ENCODE measurements around the gene THSD7A. TPM values are rescaled to one million over a fixed set of nuclear protein-coding genes. Genes with fewer than 3 reads are reported as not detected.

The THSD7A gene
- total RNA-seq, 2 experiments from 2014 or later, result not detected

- no peak for ATAC-seq (ENCODE audit: low read depth)
- H3K9me3 Mint-ChIP-seq, result no peaks in the 10 kb centered on the region
- no peak overlapping the region for H3K27ac Mint-ChIP-seq
- no peaks in the 10 kb centered on the region for H3K36me3 Mint-ChIP-seq
- H3K4me1 Mint-ChIP-seq, result no peaks in the 10 kb centered on the region
- H3K27me3 Mint-ChIP-seq, result no peaks in the 10 kb centered on the region
- POLR2A ChIA-PET, result no interaction called here
- DNase-seq, result no peak
- H3K4me3 Mint-ChIP-seq, result no peak overlapping the region
Observed at GRCh38 chr7:11787534-11787933, 44.5 kb downstream of the THSD7A start.

GRCh38 chr7:11786186-11786585, 45.8 kb downstream of the THSD7A start:
- ATAC-seq (ENCODE audit: low read depth) (no peak), DNase-seq (no peak)
- no peak overlapping the region for H3K27ac Mint-ChIP-seq
- no peaks in the 10 kb centered on the region for H3K36me3 Mint-ChIP-seq
- H3K4me3 Mint-ChIP-seq, result no peak overlapping the region
- no peaks in the 10 kb centered on the region for H3K4me1 Mint-ChIP-seq
- no peaks in the 10 kb centered on the region for H3K27me3 Mint-ChIP-seq
- POLR2A ChIA-PET, result no interaction called here
- H3K9me3 Mint-ChIP-seq, result no peaks in the 10 kb centered on the region

GRCh38 chr7:11784769-11785536, 47.0 kb downstream of the THSD7A start:
- Mint-ChIP-seq H3K36me3 (no peaks in the 10 kb centered on the region), H3K27ac (no peak overlapping the region), H3K9me3 (no peaks in the 10 kb centered on the region), H3K4me3 (no peak overlapping the region), H3K27me3 (no peaks in the 10 kb centered on the region), H3K4me1 (no peaks in the 10 kb centered on the region)
- ATAC-seq (ENCODE audit: low read depth) (no peak), DNase-seq (no peak)
- POLR2A ChIA-PET, result no interaction called here

- Mint-ChIP-seq H3K27me3 (no peaks in the 10 kb centered on the region), H3K36me3 (no peaks in the 10 kb centered on the region)
Observed at GRCh38 chr7:11779864-11780674, 51.9 kb downstream of the THSD7A start.

GRCh38 chr7:11776039-11776438, 56.0 kb downstream of the THSD7A start:
- DNase-seq, result no peak
- POLR2A ChIA-PET, result no interaction called here
- no peak for ATAC-seq (ENCODE audit: low read depth)
- no peak overlapping the region for H3K4me3 Mint-ChIP-seq
- H3K4me1 Mint-ChIP-seq, result no peaks in the 10 kb centered on the region
- H3K27me3 Mint-ChIP-seq, result no peaks in the 10 kb centered on the region
- peaks cover 2% of the 10 kb centered on the region for H3K9me3 Mint-ChIP-seq
- H3K27ac Mint-ChIP-seq, result no peak overlapping the region
- H3K36me3 Mint-ChIP-seq, result no peaks in the 10 kb centered on the region

More at GRCh38 chr7:11779864-11780674, 51.9 kb downstream of the THSD7A start:
- Mint-ChIP-seq H3K4me3 (no peak overlapping the region), H3K4me1 (no peaks in the 10 kb centered on the region), H3K9me3 (peaks cover 2% of the 10 kb centered on the region), H3K27ac (no peak overlapping the region)
- POLR2A ChIA-PET, result no interaction called here
- no peak for DNase-seq
- no peak for ATAC-seq (ENCODE audit: low read depth)

GRCh38 chr7:11775401-11775800, 56.6 kb downstream of the THSD7A start:
- DNase-seq, result no peak
- Mint-ChIP-seq H3K9me3 (peaks cover 2% of the 10 kb centered on the region), H3K27ac (no peak overlapping the region), H3K27me3 (no peaks in the 10 kb centered on the region), H3K36me3 (no peaks in the 10 kb centered on the region), H3K4me1 (no peaks in the 10 kb centered on the region), H3K4me3 (no peak overlapping the region)
- ATAC-seq (ENCODE audit: low read depth), result no peak
- POLR2A ChIA-PET, result no interaction called here

- no peaks in the 10 kb centered on the region for H3K4me1 Mint-ChIP-seq
- ATAC-seq (ENCODE audit: low read depth) (no peak), DNase-seq (no peak)
- H3K27me3 Mint-ChIP-seq, result no peaks in the 10 kb centered on the region
- POLR2A ChIA-PET, result no interaction called here
- H3K27ac Mint-ChIP-seq, result no peak overlapping the region
- H3K36me3 Mint-ChIP-seq, result no peaks in the 10 kb centered on the region
- H3K9me3 Mint-ChIP-seq, result no peaks in the 10 kb centered on the region
- no peak overlapping the region for H3K4me3 Mint-ChIP-seq
Observed at GRCh38 chr7:11768263-11768662, 63.7 kb downstream of the THSD7A start.

- POLR2A ChIA-PET, result no interaction called here
- H3K36me3 Mint-ChIP-seq, result no peaks in the 10 kb centered on the region
- no peak overlapping the region for H3K27ac Mint-ChIP-seq
- H3K4me3 Mint-ChIP-seq, result no peak overlapping the region
- no peaks in the 10 kb centered on the region for H3K27me3 Mint-ChIP-seq
- ATAC-seq (ENCODE audit: low read depth), result no peak
- H3K9me3 Mint-ChIP-seq, result no peaks in the 10 kb centered on the region
- H3K4me1 Mint-ChIP-seq, result no peaks in the 10 kb centered on the region
- no peak for DNase-seq
Observed at GRCh38 chr7:11767148-11767547, 64.8 kb downstream of the THSD7A start.

GRCh38 chr7:11760372-11760771, 71.6 kb downstream of the THSD7A start:
- ATAC-seq (ENCODE audit: low read depth), result no peak
- H3K4me3 Mint-ChIP-seq, result no peak overlapping the region
- H3K27ac Mint-ChIP-seq, result no peak overlapping the region
- H3K36me3 Mint-ChIP-seq, result no peaks in the 10 kb centered on the region
- H3K9me3 Mint-ChIP-seq, result no peaks in the 10 kb centered on the region
- H3K4me1 Mint-ChIP-seq, result no peaks in the 10 kb centered on the region
- no peak for DNase-seq
- POLR2A ChIA-PET, result no interaction called here
- H3K27me3 Mint-ChIP-seq, result no peaks in the 10 kb centered on the region

- Mint-ChIP-seq H3K36me3 (no peaks in the 10 kb centered on the region), H3K27ac (no peak overlapping the region), H3K4me1 (no peaks in the 10 kb centered on the region), H3K27me3 (no peaks in the 10 kb centered on the region), H3K9me3 (no peaks in the 10 kb centered on the region), H3K4me3 (no peak overlapping the region)
- DNase-seq, result no peak
- POLR2A ChIA-PET, result no interaction called here
- no peak for ATAC-seq (ENCODE audit: low read depth)
Observed at GRCh38 chr7:11758627-11759111, 73.3 kb downstream of the THSD7A start.

GRCh38 chr7:11757153-11757552, 74.8 kb downstream of the THSD7A start:
- Mint-ChIP-seq H3K4me1 (no peaks in the 10 kb centered on the region), H3K9me3 (no peaks in the 10 kb centered on the region), H3K27ac (no peak overlapping the region), H3K27me3 (no peaks in the 10 kb centered on the region), H3K4me3 (no peak overlapping the region), H3K36me3 (no peaks in the 10 kb centered on the region)
- DNase-seq, result no peak
- ATAC-seq (ENCODE audit: low read depth), result no peak
- POLR2A ChIA-PET, result no interaction called here

GRCh38 chr7:11754933-11755332, 77.1 kb downstream of the THSD7A start:
- Mint-ChIP-seq H3K4me1 (no peaks in the 10 kb centered on the region), H3K27me3 (no peaks in the 10 kb centered on the region), H3K4me3 (no peak overlapping the region), H3K27ac (no peak overlapping the region), H3K36me3 (no peaks in the 10 kb centered on the region), H3K9me3 (no peaks in the 10 kb centered on the region)
- ATAC-seq (ENCODE audit: low read depth) (no peak), DNase-seq (no peak)
- POLR2A ChIA-PET, result no interaction called here

- POLR2A ChIA-PET, result no interaction called here
- ATAC-seq (ENCODE audit: low read depth) (no peak), DNase-seq (no peak)
- Mint-ChIP-seq H3K27me3 (no peaks in the 10 kb centered on the region), H3K4me3 (no peak overlapping the region), H3K9me3 (no peaks in the 10 kb centered on the region), H3K27ac (no peak overlapping the region), H3K36me3 (no peaks in the 10 kb centered on the region), H3K4me1 (no peaks in the 10 kb centered on the region)
Observed at GRCh38 chr7:11754123-11754522, 77.9 kb downstream of the THSD7A start.

GRCh38 chr7:11753433-11753832, 78.6 kb downstream of the THSD7A start:
- Mint-ChIP-seq H3K4me1 (no peaks in the 10 kb centered on the region), H3K36me3 (no peaks in the 10 kb centered on the region), H3K27me3 (no peaks in the 10 kb centered on the region), H3K4me3 (no peak overlapping the region), H3K9me3 (no peaks in the 10 kb centered on the region), H3K27ac (no peak overlapping the region)
- POLR2A ChIA-PET, result no interaction called here
- no peak for ATAC-seq (ENCODE audit: low read depth)
- DNase-seq, result no peak

Measured in activated naive CD8-positive, alpha-beta T cell treated with anti-CD3 and anti-CD28 coated beads, Interleukin-2, amount 10 ng/mL, durations not matched to agents 7 days and 5 days (primary cell).